Caco-2 (cell line): ENCODE measurements around the gene BCR. TPM values are rescaled to one million over a fixed set of nuclear protein-coding genes. Genes with fewer than 3 reads are reported as not detected.

Experiments
- BruUV-seq: library from RNA; stranded (reverse); fragments of 400-500 nt; replicated peaks from 2 replicates; lab custom pipeline; 2021; lab: Mats Ljungman, UMichigan
- CTCF ChIA-PET: fragments of 300-600 bp; sonication (Branson Sonifier 250); formaldehyde crosslinking; loops from one replicate; lab custom pipeline; 2022; ENCODE audit warnings: antibody characterized with exemption; lab: Charles Lee
- POLR2A ChIA-PET: fragments of 300-600 bp; sonication (Branson Sonifier 250); formaldehyde crosslinking; loops from one replicate; lab custom pipeline; 2022; ENCODE audit warnings: antibody characterized with exemption; lab: Charles Lee
- DNase-seq, 2 experiments: peaks; one replicate each; pipeline versions ENCODE4 v3.0.0 to v3.0.0-alpha.2; 2020 to 2022
- H3K27me3 ChIP-seq: replicated peaks from 2 replicates; pipeline ENCODE4 v1.6.0; 2011; ENCODE audit warnings: low read length; ENCODE audit not compliant: control insufficient read depth, insufficient read depth
- H3K36me3 ChIP-seq: 2 replicates; pipeline ENCODE4 v1.5.1; 2011; ENCODE audit warnings: low read length; ENCODE audit not compliant: control insufficient read depth, insufficient read depth
- H3K4me1 ChIP-seq: fragments of 250-450 bp; sonication (Bioruptor Pico); 2 replicates; pipeline ENCODE4 v1.5.1; 2020; ENCODE audit warnings: mild to moderate bottlenecking
- H3K4me3 ChIP-seq: 2 replicates; pipeline ENCODE4 v1.5.1; 2011; ENCODE audit warnings: low read depth, mild to moderate bottlenecking, control low read depth, low read length
- H3K9me3 ChIP-seq: fragments of 250-450 bp; sonication (Bioruptor Pico); 2 replicates; pipeline ENCODE4 v1.5.1; 2020; ENCODE audit warnings: mild to moderate bottlenecking, moderate library complexity
- H3K27ac Mint-ChIP-seq: one replicate; pipeline ENCODE4 v1.8.0; 2022; ENCODE audit warnings: mixed read lengths; ENCODE audit not compliant: unreplicated experiment
- H3K27me3 Mint-ChIP-seq: one replicate; pipeline ENCODE4 v1.8.0; 2022; ENCODE audit warnings: mixed read lengths; ENCODE audit not compliant: insufficient read depth, unreplicated experiment
- H3K36me3 Mint-ChIP-seq: one replicate; pipeline ENCODE4 v1.8.0; 2022; ENCODE audit warnings: mild to moderate bottlenecking, mixed read lengths; ENCODE audit not compliant: insufficient read depth, unreplicated experiment
- H3K4me1 Mint-ChIP-seq: one replicate; pipeline ENCODE4 v1.8.0; 2022; ENCODE audit warnings: low read depth, mixed read lengths; ENCODE audit not compliant: unreplicated experiment
- H3K4me3 Mint-ChIP-seq: one replicate; pipeline ENCODE4 v1.8.0; 2022; ENCODE audit warnings: mild to moderate bottlenecking, moderate library complexity, mixed read lengths; ENCODE audit not compliant: unreplicated experiment
- H3K9me3 Mint-ChIP-seq: one replicate; pipeline ENCODE4 v1.8.0; 2022; ENCODE audit warnings: mixed read lengths; ENCODE audit not compliant: unreplicated experiment
- CTCF ChIP-seq, 2 experiments: fragments of 200-600 bp in 1 of 2; IDR thresholded peaks; 1 replicate in 1 of 2; 2 replicates in 1 of 2; pipeline versions ENCODE4 v1.5.1 to v1.8.0; 2011 to 2022; ENCODE audit warnings: antibody characterized with exemption in 1 of 2, control low read depth in 1 of 2, inconsistent platforms in 1 of 2, low read depth in 1 of 2, low read length in 1 of 2, mild to moderate bottlenecking in 1 of 2, moderate library complexity in 1 of 2; ENCODE audit not compliant: insufficient read depth in 1 of 2, severe bottlenecking in 1 of 2, unreplicated experiment in 1 of 2
- intact Hi-C: fragments of 100-400 bp; cut with micrococcal nuclease; formaldehyde crosslinking; loops from one replicate; pipeline ENCODE4 v1.10.0; 2022; ENCODE audit not compliant: unreplicated experiment
- total RNA-seq: library from RNA; stranded (reverse); gene quantifications from 2 replicates; pipeline ENCODE4 v1.2.3, GENCODE V29; 2022

Gene BCR
- total RNA-seq, 1 experiment from 2014 or later = 87.4 TPM

DNA sequence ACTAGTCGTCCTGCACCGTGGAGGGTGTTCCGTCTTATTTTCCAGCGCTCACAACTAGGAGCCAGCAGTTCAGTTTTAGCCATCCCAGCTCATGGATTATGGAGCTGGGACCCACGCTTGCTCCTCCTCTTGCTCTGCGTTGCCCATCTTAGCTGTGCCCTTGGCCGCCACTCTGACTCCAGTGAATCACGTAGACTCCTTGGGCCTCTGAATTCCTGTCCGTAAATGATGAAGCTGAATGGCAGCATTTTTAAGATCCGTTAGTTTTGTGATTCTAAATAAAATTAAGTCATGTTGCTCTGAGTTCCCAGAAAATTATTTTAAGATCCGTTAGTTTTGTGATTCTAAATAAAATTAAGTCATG is 23.8 kb downstream of the BCR start:
- Mint-ChIP-seq H3K36me3 (peaks cover 49% of the 10 kb centered on the region), H3K9me3 (no peaks in the 10 kb centered on the region), H3K4me3 (no peak overlapping the region), H3K4me1 (no peaks in the 10 kb centered on the region), H3K27me3 (no peaks in the 10 kb centered on the region), H3K27ac (no peak overlapping the region)
- no TSS peak for BruUV-seq
- no peak for DNase-seq
- TF ChIP-seq CTCF (IDR thresholded peaks at IDR 0.05; ENCODE audit: insufficient read depth in 1 of 2, low read depth in 1 of 2, low read length in 1 of 2, severe bottlenecking in 1 of 2, unreplicated experiment in 1 of 2) = no peak
- Histone ChIP-seq H3K36me3 (peaks cover 2% of the 10 kb centered on the region; the same call in 1 of the 2 replicates), H3K27me3 (no peaks in the 10 kb centered on the region), H3K4me3 (no peak overlapping the region), H3K4me1 (no peaks in the 10 kb centered on the region), H3K9me3 (no peaks in the 10 kb centered on the region)
- intact Hi-C loops = no loop called here
- POLR2A ChIA-PET = no interaction called here
- CTCF ChIA-PET = interaction anchor here (0.6 kb wide), 1 partner anchor 36 kb away, joined by 3 read pairs; no protein-coding TSS in a partner anchor

- no peak for TF ChIP-seq CTCF (IDR thresholded peaks at IDR 0.05; ENCODE audit: insufficient read depth in 1 of 2, low read depth in 1 of 2, low read length in 1 of 2, severe bottlenecking in 1 of 2, unreplicated experiment in 1 of 2)
- no peak for DNase-seq
- no peaks in the 10 kb centered on the region for H3K9me3 ChIP-seq
- Mint-ChIP-seq H3K36me3 (peaks cover 44% of the 10 kb centered on the region), H3K27ac (no peak overlapping the region), H3K27me3 (no peaks in the 10 kb centered on the region), H3K9me3 (no peaks in the 10 kb centered on the region), H3K4me1 (no peaks in the 10 kb centered on the region), H3K4me3 (no peak overlapping the region)
- CTCF ChIA-PET = interaction anchor here (0.6 kb wide), 1 partner anchor 36 kb away, joined by 3 read pairs; no protein-coding TSS in a partner anchor
- H3K36me3 ChIP-seq = peaks cover 2% of the 10 kb centered on the region; the same call in 1 of the 2 replicates
- no peaks in the 10 kb centered on the region for H3K27me3 ChIP-seq
- no TSS peak for BruUV-seq
- H3K4me3 ChIP-seq = no peak overlapping the region
- intact Hi-C loops = no loop called here
- POLR2A ChIA-PET = no interaction called here
- no peaks in the 10 kb centered on the region for H3K4me1 ChIP-seq
These were observed 24.3 kb downstream of the BCR start for GRCh38 chr22:23204541-23205157.

DNA sequence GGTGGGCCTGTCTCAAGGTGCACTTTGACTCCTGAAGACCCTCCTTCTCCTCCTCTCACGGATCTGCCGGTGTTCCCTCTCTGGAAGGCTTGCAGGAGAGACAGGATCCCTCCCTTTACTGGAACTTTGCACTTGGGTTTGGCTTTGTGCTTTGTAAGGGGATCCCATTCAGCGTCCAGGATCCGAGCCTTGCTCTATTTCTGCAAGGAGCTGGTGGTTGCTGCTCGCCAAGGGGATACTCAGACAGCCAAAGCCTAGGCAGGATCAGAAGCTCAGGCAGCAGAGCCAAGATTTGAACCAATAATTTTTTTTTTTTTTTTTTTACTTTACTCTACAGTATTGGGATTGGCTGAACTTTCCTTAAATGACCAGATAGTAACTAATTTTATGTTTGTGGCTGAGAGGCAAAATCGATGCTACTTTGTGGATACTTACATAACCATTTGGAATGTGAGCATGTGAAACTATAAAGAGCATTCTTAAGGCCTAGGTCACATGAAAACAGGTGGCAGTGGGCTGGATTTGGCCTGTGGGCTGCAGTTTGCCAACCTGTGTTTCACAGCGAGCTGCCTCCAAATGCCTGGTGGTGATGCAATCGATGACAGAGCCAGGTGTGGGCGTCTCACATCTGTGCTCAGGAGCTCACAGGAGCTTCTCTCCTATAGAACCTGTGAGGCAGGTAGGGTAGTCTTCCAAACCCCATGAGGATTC is 25.2 kb downstream of the BCR start:
- Histone ChIP-seq H3K9me3 (no peaks in the 10 kb centered on the region), H3K36me3 (peaks cover 2% of the 10 kb centered on the region; the same call in 1 of the 2 replicates), H3K27me3 (no peaks in the 10 kb centered on the region), H3K4me3 (no peak overlapping the region), H3K4me1 (no peaks in the 10 kb centered on the region)
- H3K27me3 Mint-ChIP-seq = no peaks in the 10 kb centered on the region
- peaks cover 39% of the 10 kb centered on the region for H3K36me3 Mint-ChIP-seq
- ChIA-PET POLR2A (no interaction called here), CTCF (interaction anchor here (0.9 kb wide), 1 partner anchor 10 kb away, joined by 8 read pairs; no protein-coding TSS in a partner anchor)
- no peak overlapping the region for H3K4me3 Mint-ChIP-seq
- intact Hi-C loops = no loop called here
- no peak for TF ChIP-seq CTCF (IDR thresholded peaks at IDR 0.05; ENCODE audit: insufficient read depth in 1 of 2, low read depth in 1 of 2, low read length in 1 of 2, severe bottlenecking in 1 of 2, unreplicated experiment in 1 of 2)
- no peak for DNase-seq
- no peaks in the 10 kb centered on the region for H3K4me1 Mint-ChIP-seq
- no peaks in the 10 kb centered on the region for H3K9me3 Mint-ChIP-seq
- no TSS peak for BruUV-seq
- H3K27ac Mint-ChIP-seq = no peak overlapping the region
